Measurements from ENCODE around the gene DNAH1. TPM values are rescaled to one million over a fixed set of nuclear protein-coding genes. Genes with fewer than 3 reads are reported as not detected.

DNAH1 gene
- polyA plus RNA-seq, 1 donor = 22.9 TPM

GRCh38 chr3:52359116-52359855, 43.2 kb downstream of the DNAH1 start:
- Histone ChIP-seq H3K27ac (ENCODE audit: low read length) (no peak overlapping the region), H3K36me3 (ENCODE audit: control insufficient read depth, insufficient read depth, low read length) (peaks cover 80% of the 10 kb centered on the region), H3K4me1 (ENCODE audit: control insufficient read depth, insufficient read depth, low read length) (no peaks in the 10 kb centered on the region), H3K9me3 (ENCODE audit: control insufficient read depth, low read depth, low read length) (no peaks in the 10 kb centered on the region), H3K4me3 (ENCODE audit: low read length) (no peak overlapping the region), H3K27me3 (ENCODE audit: control insufficient read depth, insufficient read depth, low read length) (no peaks in the 10 kb centered on the region)
- DNase-seq = no peak
- WGBS (ENCODE audit: insufficient coverage, low lambda C conversion rate) = no CpG with 5 or more reads among the region's 12 CpGs

DNA sequence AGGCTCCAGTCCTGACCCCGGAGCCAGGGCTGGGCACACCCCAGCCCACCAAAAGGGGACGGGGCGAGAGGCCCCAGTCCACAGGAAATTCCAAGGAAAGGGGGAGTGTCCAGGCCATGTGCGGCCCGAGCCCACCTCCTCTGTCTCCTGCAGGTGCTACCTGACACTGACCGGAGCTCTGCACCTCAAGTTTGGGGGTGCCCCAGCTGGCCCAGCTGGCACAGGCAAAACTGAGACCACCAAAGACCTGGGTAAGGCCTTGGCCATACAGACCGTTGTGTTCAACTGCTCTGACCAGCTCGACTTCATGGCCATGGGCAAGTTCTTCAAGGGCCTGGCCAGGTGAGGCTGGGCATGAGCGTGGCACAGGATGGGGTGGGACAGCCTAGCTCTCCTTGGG, 44.9 kb downstream of the DNAH1 start:
- Histone ChIP-seq H3K27ac (ENCODE audit: low read length) (no peak overlapping the region), H3K27me3 (ENCODE audit: control insufficient read depth, insufficient read depth, low read length) (no peaks in the 10 kb centered on the region), H3K4me1 (ENCODE audit: control insufficient read depth, insufficient read depth, low read length) (no peaks in the 10 kb centered on the region), H3K36me3 (ENCODE audit: control insufficient read depth, insufficient read depth, low read length) (peaks cover 82% of the 10 kb centered on the region), H3K4me3 (ENCODE audit: low read length) (no peak overlapping the region), H3K9me3 (ENCODE audit: control insufficient read depth, low read depth, low read length) (no peaks in the 10 kb centered on the region)
- no peak for DNase-seq
- WGBS (ENCODE audit: insufficient coverage, low lambda C conversion rate) = no CpG with 5 or more reads among the region's 9 CpGs

DNA sequence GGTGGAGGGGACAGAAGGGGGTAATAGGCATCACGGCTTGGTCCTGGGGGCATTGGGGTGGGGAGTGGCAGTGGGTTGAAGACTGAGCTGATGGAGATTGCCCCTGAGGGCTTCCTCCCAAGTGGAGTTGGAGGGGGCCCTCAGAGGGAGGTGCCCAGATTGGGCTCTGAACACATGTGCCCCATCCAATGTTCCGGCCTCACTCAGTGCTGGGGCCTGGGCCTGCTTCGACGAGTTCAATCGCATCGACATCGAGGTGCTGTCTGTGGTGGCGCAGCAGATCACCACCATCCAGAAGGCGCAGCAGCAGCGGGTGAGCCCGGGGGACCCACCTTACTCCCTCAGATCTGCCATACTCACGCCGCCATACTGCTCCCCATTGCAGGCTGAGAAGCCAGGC, 45.3 kb downstream of the DNAH1 start:
- WGBS (ENCODE audit: insufficient coverage, low lambda C conversion rate) = no CpG with 5 or more reads among the region's 13 CpGs
- Histone ChIP-seq H3K27me3 (ENCODE audit: control insufficient read depth, insufficient read depth, low read length) (no peaks in the 10 kb centered on the region), H3K9me3 (ENCODE audit: control insufficient read depth, low read depth, low read length) (no peaks in the 10 kb centered on the region), H3K4me3 (ENCODE audit: low read length) (no peak overlapping the region), H3K27ac (ENCODE audit: low read length) (no peak overlapping the region), H3K4me1 (ENCODE audit: control insufficient read depth, insufficient read depth, low read length) (no peaks in the 10 kb centered on the region), H3K36me3 (ENCODE audit: control insufficient read depth, insufficient read depth, low read length) (peaks cover 82% of the 10 kb centered on the region)
- no peak for DNase-seq

DNA sequence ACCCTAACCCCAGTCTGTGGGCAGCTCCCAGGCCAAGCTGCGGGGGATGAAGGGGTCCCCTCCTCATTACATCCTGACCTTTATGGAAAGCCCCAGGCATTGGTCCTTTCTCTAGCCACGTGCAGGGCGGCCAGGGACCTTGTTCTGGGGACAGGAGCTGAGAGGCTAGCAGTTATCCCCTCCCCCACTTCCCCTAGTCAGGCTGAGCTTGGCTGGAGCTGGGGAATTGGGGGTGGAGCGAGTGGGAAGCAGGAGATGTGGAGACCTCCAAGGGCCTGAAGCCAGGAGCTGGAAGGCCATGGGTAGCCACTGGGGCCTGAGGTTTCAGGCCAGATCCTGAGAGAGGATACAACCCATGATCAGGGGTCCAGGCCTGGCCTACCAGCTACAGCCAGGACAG, 45.8 kb downstream of the DNAH1 start:
- Histone ChIP-seq H3K36me3 (ENCODE audit: control insufficient read depth, insufficient read depth, low read length) (peaks cover 86% of the 10 kb centered on the region), H3K27ac (ENCODE audit: low read length) (no peak overlapping the region), H3K27me3 (ENCODE audit: control insufficient read depth, insufficient read depth, low read length) (no peaks in the 10 kb centered on the region), H3K9me3 (ENCODE audit: control insufficient read depth, low read depth, low read length) (no peaks in the 10 kb centered on the region), H3K4me3 (ENCODE audit: low read length) (no peak overlapping the region), H3K4me1 (ENCODE audit: control insufficient read depth, insufficient read depth, low read length) (no peaks in the 10 kb centered on the region)
- WGBS (ENCODE audit: insufficient coverage, low lambda C conversion rate) = no CpG with 5 or more reads among the region's 4 CpGs
- DNase-seq = no peak

GRCh38 chr3:52364322-52365035, 48.4 kb downstream of the DNAH1 start:
- Histone ChIP-seq H3K27ac (ENCODE audit: low read length) (no peak overlapping the region), H3K36me3 (ENCODE audit: control insufficient read depth, insufficient read depth, low read length) (peaks cover 79% of the 10 kb centered on the region), H3K9me3 (ENCODE audit: control insufficient read depth, low read depth, low read length) (no peaks in the 10 kb centered on the region), H3K27me3 (ENCODE audit: control insufficient read depth, insufficient read depth, low read length) (no peaks in the 10 kb centered on the region), H3K4me3 (ENCODE audit: low read length) (no peak overlapping the region), H3K4me1 (ENCODE audit: control insufficient read depth, insufficient read depth, low read length) (no peaks in the 10 kb centered on the region)
- no peak for DNase-seq
- 100% methylated on average over 2 of the region's 19 CpGs for WGBS (ENCODE audit: insufficient coverage, low lambda C conversion rate)

GRCh38 chr3:52366527-52366926, 50.4 kb downstream of the DNAH1 start:
- Histone ChIP-seq H3K36me3 (ENCODE audit: control insufficient read depth, insufficient read depth, low read length) (peaks cover 76% of the 10 kb centered on the region), H3K27ac (ENCODE audit: low read length) (no peak overlapping the region), H3K4me1 (ENCODE audit: control insufficient read depth, insufficient read depth, low read length) (no peaks in the 10 kb centered on the region), H3K27me3 (ENCODE audit: control insufficient read depth, insufficient read depth, low read length) (no peaks in the 10 kb centered on the region), H3K9me3 (ENCODE audit: control insufficient read depth, low read depth, low read length) (no peaks in the 10 kb centered on the region), H3K4me3 (ENCODE audit: low read length) (no peak overlapping the region)
- WGBS (ENCODE audit: insufficient coverage, low lambda C conversion rate) = no CpG with 5 or more reads among the region's 10 CpGs
- DNase-seq = no peak

GRCh38 chr3:52367891-52368880, 52.1 kb downstream of the DNAH1 start:
- no peaks in the 10 kb centered on the region for H3K9me3 ChIP-seq (ENCODE audit: control insufficient read depth, low read depth, low read length)
- DNase-seq = no peak
- no peak overlapping the region for H3K4me3 ChIP-seq (ENCODE audit: low read length)
- H3K27me3 ChIP-seq (ENCODE audit: control insufficient read depth, insufficient read depth, low read length) = no peaks in the 10 kb centered on the region
- H3K4me1 ChIP-seq (ENCODE audit: control insufficient read depth, insufficient read depth, low read length) = no peaks in the 10 kb centered on the region
- peaks cover 68% of the 10 kb centered on the region for H3K36me3 ChIP-seq (ENCODE audit: control insufficient read depth, insufficient read depth, low read length)
- no peak overlapping the region for H3K27ac ChIP-seq (ENCODE audit: low read length)
- no CpG with 5 or more reads among the region's 19 CpGs for WGBS (ENCODE audit: insufficient coverage, low lambda C conversion rate)

DNA sequence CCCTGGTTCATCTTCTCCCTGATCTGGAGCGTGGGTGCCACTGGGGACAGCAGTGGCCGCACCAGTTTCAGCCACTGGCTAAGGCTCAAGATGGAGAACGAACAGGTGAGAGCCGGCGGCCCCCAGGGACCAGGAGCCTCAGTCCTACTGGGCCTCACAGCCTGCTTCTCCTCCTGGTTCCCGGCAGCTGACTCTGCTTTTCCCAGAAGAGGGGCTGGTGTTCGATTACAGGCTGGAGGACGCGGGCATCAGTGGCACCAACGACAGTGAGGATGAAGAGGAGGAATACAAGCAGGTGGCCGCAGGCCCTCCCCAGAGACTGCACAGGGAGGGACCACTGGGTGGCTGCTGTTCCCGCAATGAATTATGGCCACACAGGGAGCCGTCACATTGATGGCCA, 54.4 kb downstream of the DNAH1 start:
- no peaks in the 10 kb centered on the region for H3K27me3 ChIP-seq (ENCODE audit: control insufficient read depth, insufficient read depth, low read length)
- H3K27ac ChIP-seq (ENCODE audit: low read length) = no peak overlapping the region
- WGBS (ENCODE audit: insufficient coverage, low lambda C conversion rate) = no CpG with 5 or more reads among the region's 13 CpGs

DNA sequence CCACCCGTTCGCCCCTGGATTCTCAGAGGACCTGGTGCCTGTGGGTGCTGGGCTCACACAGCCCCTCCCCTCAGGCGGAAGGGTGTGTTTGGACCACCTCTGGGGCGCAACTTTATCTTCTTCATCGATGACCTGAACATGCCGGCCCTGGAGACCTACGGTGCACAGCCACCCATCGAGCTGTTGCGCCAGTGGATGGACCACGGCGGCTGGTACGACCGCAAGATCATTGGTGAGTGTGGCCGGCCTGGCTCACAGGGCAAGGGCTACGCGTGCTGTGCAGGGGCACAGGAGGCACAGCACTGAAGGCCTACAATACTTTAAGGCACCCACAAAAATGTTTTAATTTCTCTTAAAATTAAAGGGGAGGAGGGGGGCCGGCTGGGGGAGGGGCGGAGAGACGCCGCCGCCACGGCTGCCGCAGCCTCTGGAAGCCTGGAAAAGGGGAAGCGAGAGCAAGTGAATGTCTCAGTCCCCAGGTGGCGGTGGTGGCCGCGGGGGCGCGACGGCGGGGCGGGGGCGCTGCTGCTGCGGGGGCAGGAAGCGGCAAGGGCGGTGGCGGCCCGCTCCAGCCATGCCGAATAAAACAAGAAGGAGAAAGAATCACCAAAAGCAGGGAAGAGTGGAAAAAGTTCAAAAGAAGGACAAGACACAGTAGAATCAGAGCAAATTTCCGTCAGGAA, 56.8 kb downstream of the DNAH1 start:
- peaks cover 49% of the 10 kb centered on the region for H3K36me3 ChIP-seq (ENCODE audit: control insufficient read depth, insufficient read depth, low read length)
- no peak overlapping the region for H3K4me3 ChIP-seq (ENCODE audit: low read length)
- no peaks in the 10 kb centered on the region for H3K4me1 ChIP-seq (ENCODE audit: control insufficient read depth, insufficient read depth, low read length)
- H3K27ac ChIP-seq (ENCODE audit: low read length) = no peak overlapping the region
- DNase-seq = no peak
- H3K27me3 ChIP-seq (ENCODE audit: control insufficient read depth, insufficient read depth, low read length) = no peaks in the 10 kb centered on the region
- H3K9me3 ChIP-seq (ENCODE audit: control insufficient read depth, low read depth, low read length) = no peaks in the 10 kb centered on the region
- WGBS (ENCODE audit: insufficient coverage, low lambda C conversion rate) = 86% methylated on average over 1 of the region's 40 CpGs

More for the DNA sequence above, 54.4 kb downstream of the DNAH1 start:
- Histone ChIP-seq H3K4me1 (ENCODE audit: control insufficient read depth, insufficient read depth, low read length) (no peaks in the 10 kb centered on the region), H3K9me3 (ENCODE audit: control insufficient read depth, low read depth, low read length) (no peaks in the 10 kb centered on the region), H3K4me3 (ENCODE audit: low read length) (no peak overlapping the region), H3K36me3 (ENCODE audit: control insufficient read depth, insufficient read depth, low read length) (peaks cover 55% of the 10 kb centered on the region)
- DNase-seq = no peak

DNA sequence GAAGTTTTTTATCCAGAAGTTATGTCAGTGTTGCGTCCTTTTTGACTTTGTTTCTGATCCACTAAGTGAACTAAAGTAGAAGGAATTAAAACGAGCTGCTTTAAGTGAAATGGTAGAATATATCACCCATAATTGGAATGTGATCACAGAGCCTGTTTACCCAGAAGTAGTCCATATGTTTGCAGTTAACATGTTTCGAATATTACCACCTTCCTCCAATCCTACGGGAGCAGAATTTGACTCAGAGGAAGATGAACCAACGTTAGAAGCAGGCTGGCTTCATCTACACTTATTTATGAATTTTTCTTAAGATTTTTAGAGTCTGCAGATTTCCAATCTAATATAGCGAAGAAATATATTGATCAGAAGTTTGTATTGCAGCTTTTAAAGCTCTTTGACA, 57.6 kb downstream of the DNAH1 start:
- 100% methylated on average over 1 of the region's 6 CpGs for WGBS (ENCODE audit: insufficient coverage, low lambda C conversion rate)
- H3K9me3 ChIP-seq (ENCODE audit: control insufficient read depth, low read depth, low read length) = no peaks in the 10 kb centered on the region
- no peak for DNase-seq
- H3K36me3 ChIP-seq (ENCODE audit: control insufficient read depth, insufficient read depth, low read length) = peaks cover 46% of the 10 kb centered on the region
- no peaks in the 10 kb centered on the region for H3K4me1 ChIP-seq (ENCODE audit: control insufficient read depth, insufficient read depth, low read length)
- no peak overlapping the region for H3K4me3 ChIP-seq (ENCODE audit: low read length)
- no peak overlapping the region for H3K27ac ChIP-seq (ENCODE audit: low read length)
- no peaks in the 10 kb centered on the region for H3K27me3 ChIP-seq (ENCODE audit: control insufficient read depth, insufficient read depth, low read length)
